Measurements from ENCODE around the gene SPATA31D3.
"Not testable (repeated sequence)": the region's sequence is repeated elsewhere in the genome, so short reads cannot be mapped to it uniquely, and the experiment has no call there.

- not testable (repeated sequence) for TF ChIP-seq EZH2 (IDR thresholded peaks at IDR 0.05; ENCODE audit: insufficient read depth, poor library complexity, severe bottlenecking); EZH2phosphoT487 (IDR thresholded peaks at IDR 0.05; ENCODE audit: insufficient read depth, low read depth)
These were observed at the start of gene SPATA31D3 for GRCh38 chr9:81943393-81943792.

Data from GM23248 (cell line).